ENCODE results near the gene FAM219A. TPM values are rescaled to one million over a fixed set of nuclear protein-coding genes. Genes with fewer than 3 reads are reported as not detected.

FAM219A gene
- total RNA-seq, 6 donors from 2014 or later = 10.0 to 33.0 (median 15.2) TPM

GRCh38 chr9:34463901-34464232 is 5.5 kb upstream of the FAM219A start:
- Histone ChIP-seq H3K36me3 (no peaks in the 10 kb centered on the region), H3K4me1 (peaks cover 1 to 3% (median 2%) of the 10 kb centered on the region in 4 donors), H3K4me3 (no peak overlapping the region), H3K27me3 (no peaks in the 10 kb centered on the region), H3K27ac (no peak overlapping the region), H3K9me3 (no peaks in the 10 kb centered on the region)
- TF ChIP-seq POLR2A (IDR thresholded peaks at IDR 0.05) = no peak
- no peak for TF ChIP-seq POLR2AphosphoS5 (IDR thresholded peaks at IDR 0.05)
- no peak for TF ChIP-seq EP300 (IDR thresholded peaks at IDR 0.05)
- no peak for TF ChIP-seq CTCF (IDR thresholded peaks at IDR 0.05)
- 74 to 80% methylated on average over 2 of the region's 2 CpGs for WGBS, 2 donors
- no peak for ATAC-seq (ENCODE audit: low FRiP score in 2 of 2)
- no peak for DNase-seq

DNA sequence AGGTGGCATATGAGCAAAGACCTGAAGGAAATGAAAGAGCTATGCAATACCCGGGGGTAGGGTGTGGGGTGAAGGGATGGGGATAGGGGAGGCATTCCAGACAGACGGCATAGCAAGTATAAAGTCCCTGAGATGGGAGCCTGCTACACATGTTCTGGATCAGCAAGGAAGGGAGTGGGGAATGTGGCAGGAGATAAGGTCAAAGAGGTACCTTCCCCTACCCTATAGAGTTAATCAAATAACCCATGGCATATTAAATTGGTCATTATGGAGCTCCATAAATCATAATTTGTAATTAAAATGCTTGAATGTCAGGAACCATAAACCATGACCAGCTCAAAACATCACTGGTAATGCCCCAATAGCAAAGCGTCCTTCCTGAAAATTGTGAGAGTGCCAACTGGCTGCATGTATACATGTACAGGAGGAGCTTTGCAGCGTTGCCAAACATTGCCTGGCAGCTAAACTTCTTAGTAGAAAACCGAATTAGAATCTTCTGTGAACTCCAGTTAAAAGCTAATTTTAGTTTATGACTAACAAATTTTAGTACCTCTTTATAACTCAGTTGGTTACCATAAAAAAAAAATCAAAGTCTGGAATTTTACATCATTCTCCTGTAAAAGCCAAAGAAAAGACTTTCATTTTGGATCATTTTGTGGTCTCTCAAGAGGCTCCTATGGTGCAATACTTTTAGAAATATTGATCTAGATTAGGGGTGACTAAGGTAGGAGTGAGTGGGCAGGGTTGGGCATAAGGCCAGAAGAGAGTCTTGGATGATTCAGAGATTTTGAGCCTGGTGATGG is 4.9 kb upstream of the FAM219A start:
- Histone ChIP-seq H3K4me1 (peaks cover 3 to 5% (median 4%) of the 10 kb centered on the region in 4 donors), H3K27ac (no peak overlapping the region), H3K36me3 (no peaks in the 10 kb centered on the region), H3K27me3 (no peaks in the 10 kb centered on the region), H3K9me3 (no peaks in the 10 kb centered on the region), H3K4me3 (no peak overlapping the region)
- no peak for DNase-seq
- 55 to 56% methylated on average over 5 of the region's 5 CpGs for WGBS, 2 donors
- no peak for TF ChIP-seq CTCF (IDR thresholded peaks at IDR 0.05)
- no peak for TF ChIP-seq POLR2A (IDR thresholded peaks at IDR 0.05)
- no peak for TF ChIP-seq POLR2AphosphoS5 (IDR thresholded peaks at IDR 0.05)
- no peak for TF ChIP-seq EP300 (IDR thresholded peaks at IDR 0.05)
- ATAC-seq (ENCODE audit: low FRiP score in 2 of 2) = peak in 1 of 2 donors; percentile 28

- Histone ChIP-seq H3K4me3 (no peak overlapping the region), H3K36me3 (no peaks in the 10 kb centered on the region), H3K27ac (no peak overlapping the region), H3K4me1 (peaks cover 17 to 25% (median 22%) of the 10 kb centered on the region in 4 donors), H3K27me3 (no peaks in the 10 kb centered on the region), H3K9me3 (no peaks in the 10 kb centered on the region)
- WGBS, 2 donors = 56 to 63% methylated on average over 3 of the region's 3 CpGs
- DNase-seq = no peak
- no peak for TF ChIP-seq POLR2AphosphoS5 (IDR thresholded peaks at IDR 0.05)
- TF ChIP-seq POLR2A (IDR thresholded peaks at IDR 0.05) = no peak
- TF ChIP-seq EP300 (IDR thresholded peaks at IDR 0.05) = no peak
- no peak for TF ChIP-seq CTCF (IDR thresholded peaks at IDR 0.05)
- ATAC-seq (ENCODE audit: low FRiP score in 2 of 2) = no peak
Measured at GRCh38 chr9:34459941-34460340, 1.6 kb upstream of the FAM219A start.

DNA sequence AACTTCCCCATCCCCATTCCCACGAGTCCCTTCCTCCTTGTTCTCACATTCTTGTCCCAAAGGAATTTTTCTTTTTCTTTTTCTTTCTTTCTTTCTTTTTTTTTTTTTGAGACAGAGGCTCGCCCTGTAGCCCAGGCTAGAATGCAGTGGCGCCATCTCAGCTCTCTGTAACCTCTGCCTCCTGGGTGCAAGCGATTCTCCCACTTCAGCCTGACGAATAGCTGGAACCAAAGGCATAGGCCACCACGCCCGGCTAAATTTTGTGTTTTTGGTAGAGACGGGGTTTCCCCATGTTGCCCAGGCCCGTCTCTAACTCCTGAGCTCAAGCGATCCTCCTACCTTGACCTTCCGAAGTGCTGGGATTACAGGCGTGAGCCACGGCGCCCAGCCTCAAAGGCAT is 986 bp upstream of the FAM219A start:
- TF ChIP-seq EP300 (IDR thresholded peaks at IDR 0.05) (no peak), POLR2A (IDR thresholded peaks at IDR 0.05) (no peak), POLR2AphosphoS5 (IDR thresholded peaks at IDR 0.05) (no peak), CTCF (IDR thresholded peaks at IDR 0.05) (no peak)
- no peaks in the 10 kb centered on the region for H3K36me3 ChIP-seq
- H3K27ac ChIP-seq = no peak overlapping the region
- H3K4me1 ChIP-seq = peaks cover 17 to 31% (median 26%) of the 10 kb centered on the region in 4 donors
- no peak overlapping the region for H3K4me3 ChIP-seq
- ATAC-seq (ENCODE audit: low FRiP score in 2 of 2) (no peak), DNase-seq (no peak)
- no peaks in the 10 kb centered on the region for H3K27me3 ChIP-seq
- 84 to 88% methylated on average over 14 of the region's 14 CpGs for WGBS, 2 donors
- H3K9me3 ChIP-seq = no peaks in the 10 kb centered on the region

GRCh38 chr9:34458959-34459340 is 580 bp upstream of the FAM219A start:
- no peaks in the 10 kb centered on the region for H3K9me3 ChIP-seq
- H3K36me3 ChIP-seq = no peaks in the 10 kb centered on the region
- no peak for DNase-seq
- TF ChIP-seq CTCF (IDR thresholded peaks at IDR 0.05) = no peak
- TF ChIP-seq EP300 (IDR thresholded peaks at IDR 0.05) = no peak
- no peak for TF ChIP-seq POLR2A (IDR thresholded peaks at IDR 0.05)
- no peak for TF ChIP-seq POLR2AphosphoS5 (IDR thresholded peaks at IDR 0.05)
- no peak overlapping the region for H3K27ac ChIP-seq
- peak overlapping the region in 3 of 4 donors; percentile 90 to 94 (median 94) for H3K4me3 ChIP-seq
- 22% methylated on average over 11 of the region's 11 CpGs for WGBS, 2 donors
- ATAC-seq (ENCODE audit: low FRiP score in 2 of 2) = no peak
- H3K27me3 ChIP-seq = no peaks in the 10 kb centered on the region
- H3K4me1 ChIP-seq = peaks cover 17 to 35% (median 29%) of the 10 kb centered on the region in 4 donors

All from upper lobe of left lung (tissue), 6 donors.